GM18499 (cell line): ENCODE results near the gene STRIT1.

Experiments used
- ATAC-seq: cut with Tn5 transposase; IDR thresholded peaks from one replicate; pipeline ENCODE4 v1.9.1; 2021; ENCODE audit warnings: moderate number of reproducible peaks; ENCODE audit not compliant: insufficient read depth, unreplicated experiment

The STRIT1 gene

DNA sequence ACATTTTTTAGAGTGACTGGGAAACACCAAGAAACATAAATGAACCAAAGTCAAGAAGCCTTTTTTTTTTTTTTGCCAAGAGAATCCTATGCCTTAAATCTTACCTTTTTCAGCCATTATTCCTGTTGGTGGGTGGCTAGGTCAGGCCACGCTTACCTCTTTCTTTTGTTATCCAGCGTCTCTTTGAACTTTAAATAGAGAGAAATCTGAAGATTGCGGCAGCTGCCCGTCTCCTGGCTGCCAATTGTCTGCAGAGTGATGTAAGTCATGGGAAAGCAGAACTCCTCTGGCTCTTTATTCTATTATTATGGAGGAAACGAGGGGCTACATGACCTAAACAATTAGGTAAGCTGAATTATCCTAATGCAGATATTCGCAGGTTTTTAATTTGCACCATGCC lies at the start of gene STRIT1:
STRIT1 (minus strand) TSS at position 168 of the 400 bp plus-strand sequence.
- ATAC-seq: no peak

DNA sequence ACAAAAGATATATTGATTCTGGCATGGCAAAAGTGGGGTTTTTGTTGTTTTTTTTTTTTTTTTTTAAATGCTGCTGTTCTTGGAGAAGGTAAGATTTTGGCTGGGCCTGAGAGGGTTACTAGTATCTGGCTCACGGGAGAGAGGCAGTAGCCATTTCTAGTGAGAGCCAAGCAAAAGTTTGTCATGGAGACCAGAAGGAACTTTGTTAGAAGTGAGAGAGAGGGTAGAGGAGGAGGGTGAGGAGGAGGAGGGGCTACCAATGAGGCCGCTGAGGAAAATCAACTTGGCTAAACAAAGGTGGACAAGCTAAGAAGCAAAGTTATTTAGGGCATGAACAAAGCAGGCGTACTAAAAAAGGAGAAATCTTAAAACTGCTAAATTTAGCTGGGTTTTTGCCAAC lies 48.9 kb upstream of the STRIT1 start:
- ATAC-seq: no peak

DNA sequence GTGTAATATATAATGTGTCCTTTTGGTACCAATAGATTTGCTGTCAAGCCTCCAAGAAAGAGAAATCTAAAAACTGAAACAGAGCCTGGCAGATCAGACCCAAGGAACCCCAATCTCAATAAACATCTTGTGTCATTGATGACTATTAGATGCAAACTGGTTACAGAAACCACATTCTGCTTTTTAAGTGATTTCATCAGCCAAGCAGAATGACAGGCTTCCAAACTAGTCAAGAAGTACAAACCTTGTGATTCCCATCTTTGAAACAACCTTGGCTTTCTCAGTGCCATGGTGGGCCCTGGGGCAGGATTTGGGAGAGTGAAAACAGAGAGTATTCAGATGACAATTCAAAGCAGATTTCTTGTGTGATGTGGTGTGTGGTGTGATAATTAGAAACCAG lies 45.6 kb upstream of the STRIT1 start:
- ATAC-seq: no peak

DNA sequence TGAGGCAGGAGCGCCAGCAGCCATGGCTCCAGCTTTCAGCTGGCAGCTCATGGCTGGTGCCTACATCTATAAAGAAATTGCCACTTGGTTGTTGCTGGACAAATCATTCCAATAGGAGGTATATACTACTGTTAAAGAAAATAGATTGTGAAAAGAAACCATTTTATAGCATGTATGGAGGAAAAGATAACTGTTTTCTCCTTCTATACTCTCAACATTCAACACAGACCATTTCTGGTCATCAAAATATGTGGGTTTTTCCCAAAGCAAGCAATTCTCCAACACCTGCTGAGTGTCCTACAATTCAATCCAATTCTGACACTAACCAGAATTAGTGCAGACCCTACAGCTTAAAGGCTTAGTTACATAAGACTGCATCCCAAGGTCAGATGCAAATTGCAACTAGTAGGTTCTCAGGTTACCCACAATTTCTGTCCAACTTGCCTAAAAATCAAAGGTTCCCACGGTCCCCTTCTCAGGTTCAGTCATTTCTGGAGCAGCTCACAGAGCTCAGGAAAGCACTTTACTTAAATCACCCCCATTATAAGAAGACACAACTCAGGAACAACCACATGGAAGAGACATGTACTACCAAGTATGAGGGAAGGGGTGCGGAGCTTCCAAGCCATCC lies 42.4 kb upstream of the STRIT1 start:
- ATAC-seq: peak; percentile 55

DNA sequence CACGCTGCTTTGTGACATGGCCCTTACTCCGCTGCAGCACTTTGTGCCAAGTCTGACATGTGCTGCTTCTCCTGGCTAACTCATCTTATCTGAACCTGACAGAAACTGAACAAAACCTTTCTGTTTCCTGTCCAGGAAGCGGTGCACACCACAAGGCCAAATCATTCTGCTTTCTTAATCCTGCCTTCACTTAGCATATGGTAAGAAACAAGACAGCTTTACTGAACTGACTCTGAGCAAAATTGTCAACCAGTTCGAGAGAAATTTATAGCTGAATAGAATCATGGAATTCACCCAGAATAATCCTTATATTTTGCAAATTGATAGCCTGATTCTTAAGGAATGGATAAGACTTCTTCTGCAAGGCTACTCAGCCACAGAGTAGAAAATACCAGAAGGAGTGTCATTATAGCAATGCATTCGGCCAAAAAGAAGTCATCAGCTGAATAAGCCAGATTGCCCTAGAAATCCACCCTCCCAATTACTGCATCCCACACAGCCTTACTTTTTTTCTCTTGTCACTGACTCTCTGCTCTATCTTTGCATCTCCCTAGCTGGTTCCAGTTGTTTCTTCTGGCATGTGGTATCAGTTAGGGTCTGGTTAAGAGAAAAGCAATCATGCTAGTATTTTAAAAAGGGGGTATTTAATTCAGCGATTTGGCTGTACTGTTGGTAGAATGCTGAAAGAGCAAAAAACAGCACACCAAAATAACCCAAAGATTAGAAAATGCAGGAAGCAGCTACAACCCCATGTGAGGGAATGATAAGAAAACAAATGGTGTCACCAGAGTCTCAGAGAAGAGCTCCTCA lies 41.6 kb upstream of the STRIT1 start:
- peak; percentile 90 for ATAC-seq

DNA sequence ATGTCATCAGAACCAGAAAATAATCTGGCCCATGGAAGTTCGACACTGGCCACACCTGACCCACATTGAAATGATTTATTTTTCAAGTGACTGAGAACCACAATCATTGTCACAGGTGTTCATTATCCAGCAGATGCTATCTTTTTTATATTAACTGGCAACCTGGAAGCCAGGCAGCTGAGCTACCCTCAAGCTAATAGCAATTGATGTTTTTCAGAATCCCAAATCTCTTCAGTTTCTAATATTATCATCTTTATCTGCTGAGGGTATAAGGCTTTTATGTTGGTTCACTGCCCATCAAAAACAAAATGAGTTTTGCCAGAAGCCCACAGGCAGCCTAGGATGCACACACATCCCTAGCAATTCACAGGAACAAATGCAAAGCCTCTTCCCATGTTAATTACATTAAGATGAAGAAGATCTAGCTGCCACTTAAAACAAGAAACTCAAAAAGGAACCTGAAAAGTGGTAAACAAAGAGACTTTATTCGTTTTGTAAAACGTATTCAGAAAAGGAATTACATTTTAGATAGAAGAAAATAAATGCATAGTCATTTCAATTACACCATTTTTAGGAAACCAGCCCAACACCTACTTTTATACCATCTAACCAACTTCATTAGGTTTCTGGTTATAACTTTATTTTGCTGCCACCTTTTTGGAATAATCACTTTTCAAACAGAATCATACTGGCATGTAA lies 40.9 kb upstream of the STRIT1 start:
- no peak for ATAC-seq

DNA sequence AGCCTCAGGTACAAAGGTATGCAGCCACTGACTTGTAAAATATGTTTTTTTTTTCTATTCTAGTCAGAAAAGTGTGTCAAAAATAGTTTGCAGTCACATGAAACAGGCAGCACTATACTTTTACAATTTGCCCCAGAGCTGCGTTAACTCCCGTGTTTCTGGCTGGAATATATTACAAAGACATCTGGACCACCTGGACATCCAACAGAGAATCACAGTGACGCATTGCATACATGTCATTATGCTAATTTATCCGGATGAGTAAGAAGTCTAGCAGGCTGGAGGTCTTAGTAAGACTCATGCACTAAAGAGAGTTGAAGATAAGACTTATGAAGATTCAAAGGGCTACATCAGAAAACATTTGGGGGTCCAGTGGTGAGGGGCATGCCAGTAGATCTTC lies 39.2 kb upstream of the STRIT1 start:
- no peak for ATAC-seq

DNA sequence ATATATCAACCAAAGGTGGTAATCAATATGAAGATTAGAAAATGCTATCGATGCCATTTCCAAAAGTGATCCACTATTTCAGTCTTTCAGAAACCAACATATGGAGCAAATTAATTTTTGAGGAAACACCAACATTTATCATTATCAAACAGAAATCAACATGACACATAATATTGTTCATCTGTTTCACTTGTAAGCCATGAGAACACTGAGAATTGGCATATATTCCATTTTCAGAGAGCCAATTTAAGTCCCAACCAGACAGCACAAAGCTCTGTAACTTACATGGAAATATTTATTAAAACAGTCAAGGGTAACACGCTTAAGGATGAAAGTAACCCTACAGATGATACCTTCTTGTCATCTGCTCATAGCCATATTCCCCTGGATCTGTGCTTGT lies 37.6 kb upstream of the STRIT1 start:
- ATAC-seq: no peak

DNA sequence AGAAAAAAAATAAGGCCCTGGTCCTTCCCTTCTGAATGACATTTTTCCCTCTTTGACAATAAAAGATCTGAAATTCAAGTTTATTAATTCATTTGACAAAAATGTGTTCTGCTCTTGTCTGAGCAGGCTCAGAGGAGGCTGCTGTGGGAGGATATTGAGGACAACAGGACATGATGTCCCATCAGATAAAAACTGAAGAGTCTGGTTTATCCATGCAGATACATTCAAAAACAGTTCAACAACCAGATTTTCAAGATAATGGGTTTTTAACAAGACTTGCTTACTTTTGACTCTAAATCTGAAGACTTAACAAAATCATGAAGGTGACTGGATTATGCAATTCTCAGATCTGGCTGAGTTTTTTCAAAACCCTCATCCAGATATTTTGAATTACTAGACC lies 36.9 kb upstream of the STRIT1 start:
- no peak for ATAC-seq

DNA sequence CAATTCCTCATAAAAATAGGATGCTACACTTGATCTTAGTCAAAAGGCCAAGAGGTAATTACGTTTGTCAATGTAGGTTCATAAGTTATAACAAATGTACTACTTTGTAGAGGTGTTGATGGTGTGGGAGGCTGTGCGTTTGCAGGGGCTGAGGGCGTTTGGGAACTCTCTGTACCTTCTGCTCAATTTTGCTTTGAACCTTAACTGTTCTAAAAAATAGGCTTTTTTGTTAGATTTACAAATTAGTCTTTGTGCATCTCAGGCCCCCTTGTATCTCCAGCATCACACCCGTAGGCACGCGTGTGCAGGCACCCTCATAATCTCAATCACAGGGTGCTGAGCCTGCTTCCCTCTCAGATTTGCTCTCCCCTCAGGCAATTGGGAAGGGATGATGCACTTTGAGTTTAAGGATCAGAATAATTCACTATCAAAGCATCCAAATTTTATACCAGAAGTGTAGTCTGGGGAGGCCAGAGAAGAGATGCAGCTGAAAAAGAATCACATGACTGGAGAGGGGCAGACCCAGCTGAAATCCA lies 36.1 kb upstream of the STRIT1 start:
- no peak for ATAC-seq

DNA sequence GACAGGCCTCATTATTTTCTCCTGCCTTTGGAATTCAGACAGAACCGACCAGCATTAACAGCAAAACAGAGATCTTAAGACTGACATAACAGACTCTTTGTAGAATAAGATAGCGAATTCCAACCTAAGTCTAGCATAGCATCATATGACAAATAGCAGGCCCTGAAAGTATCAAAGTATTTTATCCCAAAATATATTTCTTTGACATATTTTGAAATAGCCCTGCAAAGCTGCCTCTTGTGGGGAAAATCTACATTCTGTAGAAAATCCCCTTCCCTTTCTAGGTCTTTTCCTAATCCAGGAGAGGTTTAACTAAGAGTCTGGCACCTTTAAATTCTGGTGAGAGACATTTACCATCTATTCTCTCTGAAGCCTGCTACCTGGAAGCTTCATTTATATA lies 34.4 kb upstream of the STRIT1 start:
- no peak for ATAC-seq

DNA sequence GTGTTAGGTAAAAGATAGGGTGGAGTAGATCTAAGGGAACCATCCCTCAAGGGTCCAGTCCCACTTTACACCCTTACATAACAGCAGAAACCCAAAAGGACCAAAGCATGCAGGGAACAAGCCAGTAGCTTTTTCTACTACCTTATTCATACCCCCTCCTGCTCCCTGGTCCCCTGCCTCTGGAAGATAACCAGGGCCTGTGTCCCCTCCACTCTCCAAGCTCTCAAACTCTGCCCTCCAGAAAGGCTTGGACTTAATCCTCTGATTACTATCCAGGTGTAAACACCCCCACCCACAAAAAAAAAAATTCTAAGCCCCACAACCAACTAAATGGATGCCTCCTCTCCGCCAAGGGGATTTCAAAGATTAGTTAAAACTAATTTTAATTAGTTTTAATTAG lies 33.9 kb upstream of the STRIT1 start:
- ATAC-seq: no peak

DNA sequence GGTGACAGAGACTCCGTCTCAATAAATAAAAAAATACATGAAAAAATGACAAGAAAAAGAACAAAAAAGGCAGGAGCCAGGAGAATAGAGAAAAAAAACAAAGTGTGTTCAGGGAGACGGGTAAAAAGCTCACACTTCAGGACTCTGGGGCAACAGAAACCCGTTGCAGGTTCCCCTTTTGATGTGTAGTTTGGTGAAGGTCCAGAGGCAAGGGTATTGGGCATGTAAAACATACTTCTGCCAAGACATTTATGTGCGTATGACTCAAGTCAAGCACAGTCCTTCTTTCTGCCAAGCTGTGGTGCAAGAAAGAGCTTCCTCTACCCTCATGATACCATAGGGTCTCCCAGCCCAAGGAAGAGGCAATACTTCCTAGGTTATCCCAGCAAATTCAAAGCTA lies 33.4 kb upstream of the STRIT1 start:
- ATAC-seq: no peak

DNA sequence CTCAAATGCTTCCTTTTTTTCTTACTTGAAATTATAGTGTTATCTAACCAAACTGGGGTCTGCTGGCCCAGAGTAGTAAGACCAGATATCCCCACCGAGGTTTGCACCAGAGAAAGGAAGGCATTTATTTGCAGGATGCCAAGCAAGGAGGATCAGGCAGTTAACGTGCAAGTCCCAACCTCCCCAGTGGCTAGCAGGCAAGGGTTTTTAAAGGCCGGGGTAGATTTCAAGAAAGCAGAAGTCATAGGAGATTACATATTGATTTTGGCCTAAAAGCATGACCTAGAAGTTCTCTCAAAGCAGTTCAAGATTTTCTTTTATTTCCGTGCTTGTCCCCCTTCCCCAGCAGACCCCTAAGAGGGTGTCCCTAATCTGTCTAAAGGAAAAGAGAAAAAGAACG lies 32.8 kb upstream of the STRIT1 start:
- no peak for ATAC-seq

DNA sequence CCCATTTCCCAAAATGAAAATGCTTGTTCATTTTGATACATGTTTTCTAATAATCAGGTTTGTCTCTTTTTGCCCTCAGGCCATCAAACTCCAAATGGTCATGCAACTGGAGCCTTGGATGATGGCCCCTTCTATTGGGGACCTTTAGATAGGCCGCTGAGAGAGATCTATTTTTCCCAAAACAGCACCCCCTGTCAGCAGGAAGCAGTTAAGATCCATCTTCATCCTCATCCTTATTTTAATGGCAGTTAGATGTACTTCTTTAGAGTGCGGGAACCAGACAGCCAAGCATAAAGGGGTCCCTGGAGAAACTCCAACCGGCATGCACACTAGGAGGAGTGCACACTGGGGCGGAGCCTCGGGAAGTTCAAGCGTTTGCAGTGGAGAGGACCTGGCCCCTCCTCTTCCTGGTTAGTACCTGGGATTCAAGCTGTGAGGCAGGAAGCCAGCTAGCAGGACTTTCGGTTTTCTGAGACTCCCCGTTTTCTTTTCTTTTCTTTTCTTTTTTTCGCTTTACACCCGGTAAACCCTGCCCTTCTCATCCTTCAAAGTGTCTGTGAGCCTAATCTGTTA lies 31.9 kb upstream of the STRIT1 start:
- ATAC-seq: no peak

DNA sequence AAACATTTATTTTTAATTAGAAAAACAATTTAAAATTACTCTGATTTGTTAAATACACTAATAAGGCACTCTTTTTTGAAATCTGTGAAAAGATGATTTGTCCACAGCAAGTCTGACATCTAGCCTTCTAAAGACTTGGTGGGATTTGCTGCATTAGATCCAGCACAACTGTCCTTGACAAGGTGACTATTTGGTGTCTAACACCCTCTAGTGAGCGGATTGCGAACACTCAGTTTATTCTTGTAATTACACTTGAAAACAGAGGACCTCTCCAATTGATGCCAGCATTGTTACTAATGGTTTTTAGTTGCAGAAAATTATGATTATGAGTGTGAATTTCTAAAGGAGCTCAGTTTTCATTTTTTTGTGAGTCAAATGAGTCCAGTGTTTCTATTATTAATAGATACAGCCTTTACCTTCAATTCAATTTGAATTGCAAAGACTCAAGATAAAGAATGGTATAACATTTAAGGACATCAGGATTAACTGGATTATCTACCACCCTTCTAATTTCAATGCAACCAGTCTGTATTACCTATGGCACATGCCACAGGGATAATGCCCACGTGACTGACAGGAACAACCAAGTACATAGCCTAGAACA lies 29.7 kb upstream of the STRIT1 start:
- no peak for ATAC-seq

DNA sequence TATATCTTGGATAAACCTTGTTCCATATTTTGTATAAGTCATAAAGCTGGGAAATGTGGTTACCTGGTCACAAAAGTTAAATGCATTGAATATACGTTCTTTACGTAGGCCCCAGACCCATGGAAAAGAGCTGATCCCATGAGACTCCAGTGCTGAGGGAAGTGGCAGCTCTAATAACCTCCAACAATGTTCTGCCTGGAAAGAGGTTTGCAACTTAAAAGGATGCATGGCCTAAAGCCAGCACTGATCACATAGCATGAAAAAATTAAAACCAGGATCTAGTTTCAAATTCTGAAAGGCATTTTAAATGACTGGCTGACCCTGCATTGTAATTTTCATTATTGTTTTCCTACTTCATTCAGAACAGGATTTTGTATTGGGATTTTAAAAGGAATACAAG lies 27.9 kb upstream of the STRIT1 start:
- no peak for ATAC-seq

DNA sequence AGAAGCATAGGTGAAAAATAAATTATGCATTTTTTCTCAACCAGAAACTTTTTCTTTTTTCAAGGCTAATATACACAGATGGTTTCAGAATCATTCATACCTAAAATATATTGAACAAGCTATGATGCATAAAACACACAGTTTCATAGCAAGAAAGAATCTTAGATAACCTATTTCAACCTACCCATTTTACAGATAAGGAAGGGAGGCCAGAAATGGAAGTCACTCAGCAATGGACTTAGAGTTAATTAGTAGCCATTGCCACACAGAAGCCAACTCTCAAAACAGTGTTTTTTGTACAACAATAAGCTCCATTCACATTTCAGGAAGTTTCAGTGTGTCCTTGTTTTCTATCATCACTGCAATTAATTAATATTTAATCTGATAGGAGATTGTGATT lies 27.5 kb upstream of the STRIT1 start:
- ATAC-seq: no peak

DNA sequence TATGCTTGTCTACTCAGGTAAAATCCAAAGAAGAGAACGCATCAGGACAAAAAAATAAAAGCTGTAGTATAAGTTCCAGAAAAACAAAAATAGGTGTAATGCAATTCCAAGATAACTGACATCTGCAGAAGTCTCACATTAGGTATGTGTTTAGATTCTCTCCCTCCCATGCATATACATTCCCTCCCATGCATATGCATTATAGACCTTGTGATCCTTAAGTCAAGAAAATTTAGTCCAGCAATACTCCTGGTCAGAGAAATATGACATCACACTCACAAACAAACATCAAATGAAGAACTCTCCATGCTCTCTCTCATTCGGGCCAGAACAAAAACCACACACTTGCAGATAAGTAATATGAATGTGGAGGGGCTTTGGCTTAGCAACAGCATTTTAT lies 25.3 kb upstream of the STRIT1 start:
- ATAC-seq: no peak

DNA sequence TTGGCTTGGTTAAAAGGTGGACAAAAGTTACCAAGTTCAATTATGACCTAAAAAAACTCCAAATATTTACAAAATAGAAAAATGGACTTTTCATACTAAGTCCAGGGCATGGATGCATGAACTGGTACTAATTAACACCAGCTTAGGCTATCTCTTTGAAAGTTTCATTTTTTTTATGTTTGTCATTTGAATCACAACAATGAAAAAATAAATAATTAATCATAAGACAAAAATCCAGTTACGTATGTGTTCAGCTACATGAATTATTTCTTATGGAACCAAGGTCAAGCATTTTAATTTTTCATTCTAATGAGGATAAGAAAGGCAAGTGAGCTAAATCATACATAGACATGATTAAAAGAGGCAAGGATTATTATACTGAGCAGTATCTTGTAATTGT lies 23.7 kb upstream of the STRIT1 start:
- no peak for ATAC-seq

DNA sequence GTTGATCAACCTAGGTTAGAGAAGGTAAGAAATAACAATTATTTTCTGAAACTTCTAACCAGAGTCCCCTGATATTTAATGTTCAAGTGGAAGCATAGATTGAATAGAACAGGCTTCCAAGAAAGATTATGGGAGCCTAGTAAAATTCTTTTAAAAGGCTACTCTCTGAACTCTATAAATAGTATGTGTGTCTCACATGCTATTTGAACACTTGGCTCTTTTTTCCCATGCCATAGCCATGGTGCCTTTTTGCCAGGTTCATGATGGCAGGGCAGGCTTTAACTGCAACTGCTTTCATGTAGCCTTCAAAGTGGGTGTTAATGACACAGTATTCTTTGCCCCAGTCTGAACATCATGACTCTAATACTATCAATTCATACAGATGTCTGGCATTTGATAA lies 22.9 kb upstream of the STRIT1 start:
- ATAC-seq: no peak
